ENCODE data around the gene GSTA1.
"Not testable (repeated sequence)": the region's sequence is repeated elsewhere in the genome, so short reads cannot be mapped to it uniquely, and the experiment has no call there.

Gene GSTA1

GRCh38 chr6:52839124-52840055, 35.8 kb upstream of the GSTA1 start:
- Histone ChIP-seq H3K9ac (no peak overlapping the region), H3K4me1 (ENCODE audit: low read depth, poor library complexity, severe bottlenecking) (no peaks in the 10 kb centered on the region), H3K4me3 (IDR thresholded peaks at IDR 0.05; ENCODE audit: insufficient read depth, low read depth, low read length) (no peak overlapping the region), H3K4me2 (no peak overlapping the region), H3K36me3 (ENCODE audit: insufficient read depth) (no peaks in the 10 kb centered on the region), H4K20me1 (ENCODE audit: insufficient read depth) (no peaks in the 10 kb centered on the region), H3K79me2 (ENCODE audit: insufficient read depth, low read depth) (no peaks in the 10 kb centered on the region), H3K27me3 (ENCODE audit: insufficient read depth, low read depth) (no peaks in the 10 kb centered on the region), H2AFZ (ENCODE audit: low read depth) (no peak overlapping the region), H3K27ac (no peak overlapping the region)
- peak; percentile 88 for TF ChIP-seq CTCF (conservative IDR thresholded peaks at IDR 0.05; ENCODE audit: low read depth, low read length)

- Histone ChIP-seq H3K4me3 (IDR thresholded peaks at IDR 0.05; ENCODE audit: insufficient read depth, low read depth, low read length) (no peak overlapping the region), H3K27me3 (ENCODE audit: insufficient read depth, low read depth) (no peaks in the 10 kb centered on the region), H4K20me1 (ENCODE audit: insufficient read depth) (no peaks in the 10 kb centered on the region), H3K4me1 (ENCODE audit: low read depth, poor library complexity, severe bottlenecking) (no peaks in the 10 kb centered on the region), H3K27ac (no peak overlapping the region), H3K9ac (no peak overlapping the region), H2AFZ (ENCODE audit: low read depth) (no peak overlapping the region), H3K36me3 (ENCODE audit: insufficient read depth) (no peaks in the 10 kb centered on the region), H3K79me2 (ENCODE audit: insufficient read depth, low read depth) (no peaks in the 10 kb centered on the region), H3K4me2 (no peak overlapping the region)
- TF ChIP-seq CTCF (conservative IDR thresholded peaks at IDR 0.05; ENCODE audit: low read depth, low read length), result no peak
Observed at GRCh38 chr6:52834481-52834880, 30.9 kb upstream of the GSTA1 start.

- H3K27me3 ChIP-seq (ENCODE audit: insufficient read depth, low read depth); H2AFZ ChIP-seq (ENCODE audit: low read depth); H3K79me2 ChIP-seq (ENCODE audit: insufficient read depth, low read depth); H4K20me1 ChIP-seq (ENCODE audit: insufficient read depth); H3K36me3 ChIP-seq (ENCODE audit: insufficient read depth); H3K4me3 ChIP-seq (IDR thresholded peaks at IDR 0.05; ENCODE audit: insufficient read depth, low read depth, low read length); H3K4me2 ChIP-seq; H3K9ac ChIP-seq; H3K27ac ChIP-seq; H3K4me1 ChIP-seq (ENCODE audit: low read depth, poor library complexity, severe bottlenecking): not testable (repeated sequence)
Observed at GRCh38 chr6:52830869-52831268, 27.3 kb upstream of the GSTA1 start.

GRCh38 chr6:52829046-52829817, 25.6 kb upstream of the GSTA1 start:
- Histone ChIP-seq H3K4me3 (IDR thresholded peaks at IDR 0.05; ENCODE audit: insufficient read depth, low read depth, low read length) (no peak overlapping the region), H3K4me1 (ENCODE audit: low read depth, poor library complexity, severe bottlenecking) (no peaks in the 10 kb centered on the region), H2AFZ (ENCODE audit: low read depth) (no peak overlapping the region), H3K27me3 (ENCODE audit: insufficient read depth, low read depth) (no peaks in the 10 kb centered on the region), H3K79me2 (ENCODE audit: insufficient read depth, low read depth) (no peaks in the 10 kb centered on the region), H3K36me3 (ENCODE audit: insufficient read depth) (no peaks in the 10 kb centered on the region), H4K20me1 (ENCODE audit: insufficient read depth) (no peaks in the 10 kb centered on the region), H3K4me2 (no peak overlapping the region), H3K27ac (no peak overlapping the region), H3K9ac (no peak overlapping the region)
- TF ChIP-seq CTCF (conservative IDR thresholded peaks at IDR 0.05; ENCODE audit: low read depth, low read length), result no peak

- H3K4me1 ChIP-seq (ENCODE audit: low read depth, poor library complexity, severe bottlenecking); H2AFZ ChIP-seq (ENCODE audit: low read depth); H3K36me3 ChIP-seq (ENCODE audit: insufficient read depth); H3K79me2 ChIP-seq (ENCODE audit: insufficient read depth, low read depth); H3K4me2 ChIP-seq; H3K9ac ChIP-seq; H4K20me1 ChIP-seq (ENCODE audit: insufficient read depth); H3K27ac ChIP-seq; H3K4me3 ChIP-seq (IDR thresholded peaks at IDR 0.05; ENCODE audit: insufficient read depth, low read depth, low read length); H3K27me3 ChIP-seq (ENCODE audit: insufficient read depth, low read depth): not testable (repeated sequence)
Observed at GRCh38 chr6:52828621-52829020, 25.0 kb upstream of the GSTA1 start.

- not testable (repeated sequence) for H3K27me3 ChIP-seq (ENCODE audit: insufficient read depth, low read depth); H3K36me3 ChIP-seq (ENCODE audit: insufficient read depth); H3K4me3 ChIP-seq (IDR thresholded peaks at IDR 0.05; ENCODE audit: insufficient read depth, low read depth, low read length); H3K4me1 ChIP-seq (ENCODE audit: low read depth, poor library complexity, severe bottlenecking); H4K20me1 ChIP-seq (ENCODE audit: insufficient read depth); H3K9ac ChIP-seq; H3K4me2 ChIP-seq; H3K79me2 ChIP-seq (ENCODE audit: insufficient read depth, low read depth); H3K27ac ChIP-seq; H2AFZ ChIP-seq (ENCODE audit: low read depth)
Observed at GRCh38 chr6:52827073-52827783, 23.6 kb upstream of the GSTA1 start.

Data from KMS-11 (cell line).